GM21723 (cell line): Measurements from ENCODE around the gene SPEN.

ENCODE experiments used
- ATAC-seq: cut with Tn5 transposase; IDR thresholded peaks from one replicate; pipeline ENCODE4 v1.9.1; 2021; ENCODE audit warnings: mild to moderate bottlenecking, moderate library complexity; ENCODE audit not compliant: unreplicated experiment

The SPEN gene

GRCh38 chr1:15946571-15947381 lies 99.3 kb downstream of the SPEN start:
- ATAC-seq: no peak

DNA sequence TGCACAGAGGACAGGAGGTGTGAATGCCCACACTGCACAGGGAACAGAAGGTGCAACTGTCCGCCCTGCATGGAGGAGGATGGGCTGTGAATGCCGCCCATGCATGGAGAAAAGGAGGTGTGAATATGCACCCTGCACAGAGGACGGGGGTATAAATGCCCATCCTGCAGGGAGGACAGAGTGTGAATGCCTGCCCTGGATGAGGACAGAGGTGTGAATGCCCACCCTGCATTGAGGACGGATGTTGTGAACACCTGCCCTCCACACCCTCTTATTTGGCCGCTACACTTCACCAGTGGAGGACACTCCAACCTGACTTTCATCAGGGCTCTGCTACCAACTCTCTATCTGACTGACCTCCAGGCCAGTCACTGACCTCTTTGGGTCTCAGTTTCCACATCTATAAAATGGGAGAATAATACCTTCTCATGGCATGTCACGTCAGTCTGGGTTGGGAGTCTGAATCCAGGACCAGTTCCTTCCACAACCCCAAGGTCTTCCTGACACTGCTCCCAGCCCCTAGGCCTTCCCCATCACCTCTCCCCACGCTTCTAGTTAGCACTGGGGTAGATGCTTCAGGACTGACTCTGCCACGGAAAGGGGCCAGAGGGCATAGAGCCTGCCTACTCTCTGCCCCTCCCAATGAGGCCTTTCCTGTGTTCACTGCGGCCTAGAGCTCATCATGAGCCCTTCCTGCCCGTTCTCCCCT lies 100.0 kb downstream of the SPEN start:
- no peak for ATAC-seq

DNA sequence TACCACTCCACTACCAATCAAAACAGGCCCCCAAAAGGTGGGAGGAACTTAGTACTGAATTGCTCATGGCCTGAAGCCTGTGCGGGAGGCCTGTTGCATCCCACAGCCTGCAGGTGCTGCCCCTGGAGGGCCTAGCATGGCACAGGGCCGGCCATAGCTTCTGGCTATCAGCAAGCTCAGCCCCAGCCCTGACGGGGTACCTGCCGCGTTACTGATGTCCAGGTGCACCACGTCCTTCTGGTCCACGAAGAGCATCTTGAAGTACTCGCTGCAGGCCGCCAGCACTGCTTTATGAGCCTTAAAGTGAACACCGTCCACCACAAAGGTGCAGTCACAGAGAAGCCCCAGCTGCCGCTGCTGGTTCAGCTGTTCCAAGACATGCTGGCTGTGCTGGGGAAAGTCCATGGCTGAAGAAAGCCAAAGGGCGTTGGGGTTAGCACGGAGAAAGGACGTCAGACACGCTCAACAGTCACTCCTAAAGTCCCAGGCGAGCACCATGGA lies 100.6 kb downstream of the SPEN start:
- no peak for ATAC-seq

- peak; percentile 4 for ATAC-seq
Observed at GRCh38 chr1:15948595-15949452, 101.3 kb downstream of the SPEN start.

DNA sequence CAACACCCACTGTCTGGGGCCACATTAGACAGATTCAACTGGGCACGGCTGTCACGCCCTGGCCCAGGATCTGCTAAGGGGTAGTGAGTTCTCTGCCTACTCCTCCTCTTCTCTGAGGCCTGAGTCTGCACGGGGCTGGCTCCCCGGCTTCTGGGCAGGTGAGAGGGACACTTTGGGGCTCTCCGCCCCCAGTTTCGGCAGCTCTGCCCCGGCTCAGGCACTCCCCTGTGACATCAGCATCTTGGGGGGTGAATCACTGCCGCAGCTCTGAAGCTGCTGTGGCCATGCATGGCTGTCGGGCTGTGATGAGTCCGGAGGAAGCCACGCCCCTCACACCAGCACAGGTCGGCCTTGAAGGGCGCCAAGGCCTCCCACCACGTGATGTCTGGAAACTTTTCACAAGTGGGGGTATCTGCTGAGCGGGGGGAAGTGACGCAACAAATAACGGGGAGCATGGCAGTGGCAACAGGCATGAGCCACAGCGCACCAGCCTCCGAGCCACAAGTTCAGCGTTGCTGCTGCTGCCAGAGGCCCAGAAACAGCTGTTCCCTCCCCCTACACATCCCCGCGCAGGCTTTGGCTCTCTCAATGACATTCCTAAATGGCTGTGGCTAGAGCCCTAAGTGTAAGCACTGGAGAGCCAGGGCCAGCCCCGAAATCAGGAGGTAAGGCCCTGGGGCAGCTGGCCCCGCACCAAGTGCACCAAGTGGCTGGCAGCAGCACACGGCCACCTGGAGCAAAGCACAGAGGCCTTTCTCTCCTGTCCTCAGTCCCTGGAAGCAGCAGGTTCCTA lies 102.1 kb downstream of the SPEN start:
- ATAC-seq: peak; percentile 77

GRCh38 chr1:15950302-15950701 lies 102.8 kb downstream of the SPEN start:
- no peak for ATAC-seq

DNA sequence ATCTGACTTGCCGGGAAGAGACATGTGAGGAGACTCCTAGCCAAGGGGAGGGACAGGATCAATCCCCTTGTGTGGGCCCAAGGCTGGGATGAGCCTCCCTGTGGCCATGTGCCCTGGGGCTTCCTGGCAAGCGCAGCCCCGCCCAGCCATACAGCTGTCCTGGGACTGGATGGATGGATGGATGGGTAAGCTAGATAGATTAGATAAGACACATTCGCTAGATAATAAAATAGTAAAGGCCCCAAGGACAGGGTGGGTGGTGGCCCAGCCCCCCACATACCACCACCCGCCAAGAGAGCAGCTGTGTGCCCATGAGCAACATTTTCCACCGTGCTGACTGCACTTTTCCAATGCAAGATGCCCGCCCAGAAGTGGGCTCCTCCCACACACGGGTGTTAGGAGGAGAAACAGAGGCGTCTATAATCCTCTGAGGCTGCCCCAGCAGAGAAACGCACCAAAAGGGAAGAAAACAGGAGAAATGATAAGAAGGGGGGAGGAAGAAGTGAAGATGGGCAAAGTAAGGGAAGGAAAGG lies 103.3 kb downstream of the SPEN start:
- ATAC-seq: no peak

DNA sequence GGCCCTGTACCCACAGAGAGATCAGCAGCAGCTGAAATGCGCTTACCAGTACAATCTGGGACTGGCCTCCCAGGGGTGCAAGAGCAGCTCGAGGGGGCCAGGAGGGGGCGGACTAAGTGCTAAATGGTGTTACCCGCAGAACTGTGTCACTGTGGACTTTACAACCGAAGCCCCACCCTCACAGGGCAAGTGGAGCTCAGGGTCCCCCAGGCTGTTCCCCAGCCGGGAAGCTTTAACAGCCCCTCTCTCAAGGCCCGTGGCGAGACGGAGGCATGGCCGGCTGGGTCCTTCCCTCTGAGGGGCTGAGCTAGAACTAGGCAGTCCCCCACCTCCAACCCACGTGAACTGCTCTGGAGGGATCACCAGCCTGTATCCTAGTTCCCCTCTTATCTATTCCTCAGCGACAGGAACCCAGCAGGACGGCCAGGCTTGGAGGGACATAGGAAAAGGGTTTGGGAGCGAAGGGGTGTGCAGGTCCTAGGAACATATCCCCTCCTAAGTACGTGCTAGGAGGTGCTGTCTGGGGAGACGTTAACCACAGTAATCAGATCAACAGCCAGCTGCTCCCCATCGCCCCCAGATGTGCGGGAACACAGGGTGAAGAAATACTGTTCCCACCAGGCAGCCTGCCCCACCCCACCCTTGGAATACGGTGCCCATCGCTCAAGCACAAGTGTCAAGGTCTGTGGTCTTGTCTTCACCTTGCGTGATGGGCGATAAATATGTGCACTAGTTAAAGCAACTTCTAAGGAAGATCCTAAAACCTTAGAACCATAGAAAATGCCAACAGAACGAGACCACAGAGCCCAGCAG lies 104.0 kb downstream of the SPEN start:
- no peak for ATAC-seq

DNA sequence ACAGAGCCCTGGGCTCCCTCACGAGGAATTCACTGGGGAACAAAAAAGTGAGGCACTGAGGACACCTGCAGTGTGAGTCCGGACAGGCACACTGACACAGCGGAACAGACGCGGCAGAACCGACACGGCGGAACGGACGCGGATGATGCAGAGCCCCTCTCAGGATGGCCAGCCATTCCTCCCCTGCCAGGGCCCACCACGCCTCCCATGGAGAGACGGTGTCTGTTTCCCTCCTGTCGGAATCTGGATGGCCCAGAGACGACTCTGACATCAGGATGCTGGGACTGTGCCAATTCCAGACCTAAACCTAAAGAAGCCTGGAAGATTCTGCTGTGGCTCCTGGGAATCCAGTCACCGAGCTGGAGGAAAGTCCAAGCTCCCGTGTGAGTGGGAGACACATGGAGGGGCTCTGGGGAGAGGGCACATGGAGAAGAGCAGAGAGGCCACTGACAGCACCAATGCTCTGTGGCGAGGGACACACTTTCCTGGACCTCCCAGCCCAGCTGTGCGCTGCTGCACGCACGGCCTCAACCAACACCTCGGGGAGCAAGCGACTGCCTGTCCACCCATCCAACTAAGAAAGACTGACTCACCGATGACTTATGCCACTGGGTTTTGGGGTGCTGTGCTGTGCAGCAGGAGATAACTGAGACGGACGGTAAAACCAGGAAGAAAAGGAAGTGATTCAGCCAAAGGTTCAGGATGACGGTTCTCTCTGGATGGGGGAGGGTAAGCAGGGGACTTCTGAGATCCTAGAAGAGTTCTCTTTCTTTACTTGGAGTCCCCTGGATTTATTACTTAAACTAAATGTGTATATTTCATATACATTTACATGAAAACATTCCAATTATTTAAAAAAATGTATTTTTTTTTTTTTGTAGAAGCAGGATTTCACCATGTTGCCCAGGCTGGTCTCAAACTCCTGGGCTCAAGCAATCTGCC lies 105.1 kb downstream of the SPEN start:
- ATAC-seq: no peak

- no peak for ATAC-seq
Observed at GRCh38 chr1:15953294-15953771, 105.8 kb downstream of the SPEN start.

GRCh38 chr1:15953791-15954241 lies 106.3 kb downstream of the SPEN start:
- no peak for ATAC-seq

- no peak for ATAC-seq
Observed at GRCh38 chr1:15954316-15954715, 106.8 kb downstream of the SPEN start.

DNA sequence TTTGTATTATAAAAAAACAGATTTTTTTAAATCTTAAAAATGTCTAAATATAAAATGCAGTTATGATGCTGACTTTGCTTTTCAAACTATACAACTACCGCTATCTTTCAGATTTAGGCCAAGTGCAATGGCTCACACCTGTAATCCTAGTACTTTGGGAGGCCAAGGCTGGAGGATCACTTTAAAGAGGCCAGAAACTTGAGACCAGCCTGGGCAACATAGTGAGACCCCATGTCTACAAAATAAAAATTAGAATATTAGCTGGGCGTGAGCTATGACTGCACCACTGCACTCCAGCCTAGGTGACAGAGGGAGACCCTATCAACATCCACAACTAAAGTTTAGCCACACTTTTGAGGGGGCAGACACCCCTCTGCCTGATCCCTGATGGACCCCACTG lies 108.0 kb downstream of the SPEN start:
- ATAC-seq: no peak

- ATAC-seq: no peak
Observed at GRCh38 chr1:15956150-15956549, 108.6 kb downstream of the SPEN start.

GRCh38 chr1:15957221-15958095 lies 110.0 kb downstream of the SPEN start:
- ATAC-seq: no peak

DNA sequence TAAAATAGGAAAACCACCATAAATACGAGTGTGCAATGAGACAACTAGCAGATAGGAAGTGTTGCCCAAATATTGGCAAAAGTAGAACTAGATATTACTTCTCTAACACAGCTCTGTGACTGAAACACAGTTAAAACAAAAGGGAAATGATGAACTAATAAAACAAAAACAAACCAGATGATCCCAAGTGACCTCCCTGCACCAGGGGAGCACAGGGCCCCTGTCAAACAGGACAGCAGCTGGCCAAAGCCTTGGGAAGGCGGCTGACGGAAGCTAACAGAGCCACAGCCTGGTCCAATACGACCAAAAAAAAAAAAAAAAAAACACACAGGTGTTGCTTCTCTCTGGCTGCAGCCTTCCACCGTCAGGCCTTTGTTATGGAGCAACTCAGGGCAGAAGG lies 110.6 kb downstream of the SPEN start:
- no peak for ATAC-seq

DNA sequence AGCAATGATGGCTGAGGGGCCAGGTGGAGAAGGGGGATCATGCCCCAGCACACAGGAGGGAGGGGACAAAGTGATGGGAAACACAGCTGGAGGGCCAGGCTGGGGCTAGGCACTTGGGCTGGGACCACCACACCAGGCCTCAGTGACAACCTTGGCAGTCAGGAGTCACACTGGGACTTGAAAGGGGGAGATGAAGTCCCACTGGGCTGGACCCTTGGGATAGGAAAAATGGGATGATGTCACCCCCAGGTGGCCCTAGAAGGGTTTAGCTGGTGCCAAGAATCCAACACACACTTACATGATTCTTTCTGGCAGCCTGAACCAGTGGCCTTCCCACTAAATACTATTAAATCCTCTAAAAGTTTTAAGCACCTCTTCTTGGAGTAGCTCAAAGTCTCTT lies 111.3 kb downstream of the SPEN start:
- ATAC-seq: no peak
